H1 (cell line): Measurements from ENCODE around the gene CNOT2. TPM values are rescaled to one million over a fixed set of nuclear protein-coding genes. Genes with fewer than 3 reads are reported as not detected.

ENCODE experiments used
- CTCF ChIA-PET: fragments of 300-600 bp; sonication (Branson Sonifier 250); formaldehyde crosslinking; loops from one replicate; lab custom pipeline; 2021; ENCODE audit not compliant: partially characterized antibody; lab: Charles Lee
- POLR2A ChIA-PET: fragments of 300-600 bp; sonication (Branson Sonifier 250); formaldehyde crosslinking; loops from one replicate; lab custom pipeline; 2021; ENCODE audit warnings: inconsistent platforms; ENCODE audit not compliant: partially characterized antibody; lab: Charles Lee
- DNase-seq, 2 experiments: peaks; one replicate each; pipeline versions ENCODE4 v3.0.0 to v3.0.0-alpha.2; 2010 to 2022; ENCODE audit warnings: low spot score in 2 of 2, low read depth in 1 of 2, mixed read lengths in 1 of 2
- FAIRE-seq: peaks from 2 replicates; lab custom pipeline; 2011; peaks lifted over from hg19 to GRCh38; lab: Jason Lieb, UNC
- H2AFZ ChIP-seq: 2 replicates; pipeline ENCODE4 v1.8.1; 2012; ENCODE audit warnings: low read length, inconsistent platforms
- H2AK5ac ChIP-seq: 2 replicates; pipeline ENCODE4 v1.6.1; 2013; ENCODE audit warnings: low read depth, low read length
- H2BK120ac ChIP-seq: replicated peaks from 2 replicates; pipeline ENCODE3; 2013; ENCODE audit warnings: low read depth, low read length, inconsistent platforms
- H2BK12ac ChIP-seq: 2 replicates; pipeline ENCODE4 v1.6.1; 2013; ENCODE audit warnings: low read depth, low read length
- H2BK15ac ChIP-seq: 2 replicates; pipeline ENCODE4 v1.6.1; 2013; ENCODE audit warnings: low read length
- H2BK20ac ChIP-seq: 2 replicates; pipeline ENCODE4 v1.6.1; 2013; ENCODE audit warnings: low read length
- H2BK5ac ChIP-seq: 2 replicates; pipeline ENCODE4 v1.6.1; 2013; ENCODE audit warnings: low read depth, low read length
- H3K14ac ChIP-seq: 2 replicates; pipeline ENCODE4 v1.6.1; 2013; ENCODE audit warnings: inconsistent platforms; ENCODE audit not compliant: insufficient read length
- H3K18ac ChIP-seq: 2 replicates; pipeline ENCODE4 v1.6.1; 2013; ENCODE audit warnings: low read length; ENCODE audit errors: extremely low read depth
- H3K23ac ChIP-seq: 2 replicates; pipeline ENCODE4 v1.6.1; 2013; ENCODE audit warnings: inconsistent platforms; ENCODE audit not compliant: insufficient read length
- H3K23me2 ChIP-seq: 2 replicates; pipeline ENCODE4 v1.6.1; 2013; ENCODE audit warnings: low read depth, low read length
- H3K27ac ChIP-seq: 2 replicates; pipeline ENCODE4 v1.6.1; 2011; ENCODE audit warnings: low read depth, low read length, inconsistent platforms
- H3K27me3 ChIP-seq, 4 experiments: replicated peaks in 1 of 4; 1 replicate in 1 of 4; 2 replicates in 3 of 4; pipeline versions ENCODE4 v1.6.1 to v1.8.1; 2011 to 2013; ENCODE audit warnings: low read length in 3 of 4, mild to moderate bottlenecking in 3 of 4, inconsistent platforms in 2 of 4, mixed read lengths in 2 of 4, moderate library complexity in 1 of 4; ENCODE audit not compliant: control insufficient read depth in 3 of 4, insufficient read depth in 3 of 4; ENCODE audit errors: extremely low read depth in 1 of 4
- H3K36me3 ChIP-seq, 4 experiments: 2 replicates each; pipeline versions ENCODE4 v1.6.1 to v1.8.1; 2011 to 2013; ENCODE audit warnings: mild to moderate bottlenecking in 4 of 4, low read length in 3 of 4, moderate library complexity in 2 of 4, control low read depth in 1 of 4, inconsistent platforms in 1 of 4; ENCODE audit not compliant: insufficient read depth in 4 of 4, control insufficient read depth in 2 of 4
- H3K4ac ChIP-seq: replicated peaks from 2 replicates; pipeline ENCODE3; 2013; ENCODE audit warnings: low read length, low read depth, mixed read lengths, inconsistent platforms; ENCODE audit not compliant: insufficient read length
- H3K4me1 ChIP-seq, 4 experiments: replicated peaks in 1 of 4; 1 replicate in 1 of 4; 2 replicates in 3 of 4; pipeline versions ENCODE4 v1.6.1 to v1.8.1; 2011 to 2013; ENCODE audit warnings: low read length in 3 of 4, inconsistent platforms in 2 of 4, mixed read lengths in 1 of 4; ENCODE audit not compliant: insufficient read depth in 4 of 4, control insufficient read depth in 3 of 4
- H3K4me2 ChIP-seq, 2 experiments: 2 replicates each; pipeline versions ENCODE4 v1.6.1 to v1.8.1; 2011 to 2013; ENCODE audit warnings: low read depth in 2 of 2, low read length in 2 of 2, control low read depth in 1 of 2, inconsistent platforms in 1 of 2, mild to moderate bottlenecking in 1 of 2; ENCODE audit not compliant: insufficient read depth in 1 of 2
- H3K4me3 ChIP-seq, 4 experiments: fragments of 200-600, 300-600 bp in 1 of 4; sonication (generic), shearing (Covaris generic), sonication (Bioruptor Twin) in 1 of 4; 2 replicates each; pipeline versions ENCODE4 v1.5.1 to v1.8.1; 2011 to 2016; ENCODE audit warnings: low read length in 4 of 4, low read depth in 3 of 4, control low read depth in 2 of 4, inconsistent platforms in 2 of 4, mild to moderate bottlenecking in 2 of 4, mixed read lengths in 1 of 4, moderate library complexity in 1 of 4; ENCODE audit not compliant: insufficient read depth in 2 of 4; ENCODE audit errors: extremely low read depth in 1 of 4
- H3K56ac ChIP-seq: replicated peaks from 2 replicates; pipeline ENCODE3; 2013; ENCODE audit warnings: low read depth, mild to moderate bottlenecking, mixed read lengths, low read length, inconsistent platforms; ENCODE audit not compliant: insufficient read length
- H3K79me1 ChIP-seq: 2 replicates; pipeline ENCODE4 v1.6.1; 2013; ENCODE audit warnings: low read depth, low read length, control low read depth
- H3K79me2 ChIP-seq, 2 experiments: 2 replicates each; pipeline versions ENCODE4 v1.6.1 to v1.8.1; 2012 to 2013; ENCODE audit warnings: low read length in 2 of 2, mild to moderate bottlenecking in 2 of 2, inconsistent platforms in 1 of 2; ENCODE audit not compliant: insufficient read depth in 2 of 2, control insufficient read depth in 1 of 2
- H3K9ac ChIP-seq, 4 experiments: replicated peaks in 1 of 4; 1 replicate in 1 of 4; 2 replicates in 3 of 4; pipeline versions ENCODE4 v1.6.1 to v1.8.1; 2011 to 2013; ENCODE audit warnings: low read depth in 3 of 4, low read length in 3 of 4, control low read depth in 2 of 4, mild to moderate bottlenecking in 2 of 4, moderate library complexity in 2 of 4, inconsistent platforms in 1 of 4; ENCODE audit errors: extremely low read depth in 1 of 4
- H3K9me3 ChIP-seq, 2 experiments: 2 replicates each; pipeline versions ENCODE4 v1.6.1 to v1.8.1; 2012 to 2013; ENCODE audit warnings: mild to moderate bottlenecking in 2 of 2, moderate library complexity in 2 of 2, control low read depth in 1 of 2, inconsistent platforms in 1 of 2, low read depth in 1 of 2, low read length in 1 of 2, mixed read lengths in 1 of 2; ENCODE audit not compliant: insufficient read depth in 2 of 2
- H4K20me1 ChIP-seq, 2 experiments: replicated peaks in 1 of 2; 2 replicates each; pipeline versions ENCODE3 to v1.8.1; 2011 to 2013; ENCODE audit warnings: inconsistent platforms in 2 of 2, low read length in 2 of 2, mild to moderate bottlenecking in 1 of 2; ENCODE audit not compliant: insufficient read depth in 2 of 2, control insufficient read depth in 1 of 2
- H4K5ac ChIP-seq: 2 replicates; pipeline ENCODE4 v1.6.1; 2013; ENCODE audit warnings: low read length, low read depth, mixed read lengths, inconsistent platforms; ENCODE audit not compliant: insufficient read length
- H4K8ac ChIP-seq: 2 replicates; pipeline ENCODE4 v1.8.0; 2013; ENCODE audit warnings: mild to moderate bottlenecking, moderate library complexity, low read length, inconsistent platforms; ENCODE audit not compliant: insufficient read depth; ENCODE audit errors: extremely low read depth
- H4K91ac ChIP-seq: replicated peaks from 2 replicates; pipeline ENCODE3; 2013; ENCODE audit warnings: low read length, mixed read lengths, inconsistent platforms; ENCODE audit not compliant: insufficient read length
- WGBS, 2 experiments: shearing (Covaris generic) in 1 of 2; methylation state at CpG; one replicate each; pipeline versions ENCODE4 v1.1.6 to v1.1.7; 2013 to 2015; ENCODE audit warnings: low lambda C conversion rate in 2 of 2, mixed read lengths in 2 of 2, inconsistent platforms in 1 of 2, low coverage in 1 of 2, missing lambda C conversion rate in 1 of 2; ENCODE audit not compliant: insufficient replicate concordance in 2 of 2, insufficient coverage in 1 of 2, insufficient read length in 1 of 2; ENCODE audit errors: extremely low coverage in 1 of 2, missing lambda C conversion rate in 1 of 2; 5-methylcytosine and 5-hydroxymethylcytosine counted together
- polyA plus RNA-seq, 7 experiments: library from polyadenylated mRNA; depleted of rRNA in 3 of 7; stranded (reverse) in 5 of 7; unstranded in 2 of 7; fragments of >200 nt in 5 of 7; fragments of 200-250 nt in 2 of 7; gene quantifications; 1 replicate in 5 of 7; 2 replicates in 1 of 7; 4 replicates in 1 of 7; pipeline versions ENCODE4 v1.2.1 to v1.2.3, GENCODE V29; 2011 to 2013; ENCODE audit warnings: missing spikeins in 2 of 7, mixed read lengths in 2 of 7
- total RNA-seq: library from RNA; stranded (reverse); fragmentation: NEBNext Ultra II Directional; extraction: Animal tissue kit (Norgen Biotek cat#: 25700); gene quantifications from 2 replicates; pipeline ENCODE4 v1.2.1, GENCODE V29; 2021
- TF ChIP-seq, protein P1 (sequence below): IDR thresholded peaks from 2 replicates; pipeline ENCODE4 v1.6.1; 2011; ENCODE audit warnings: low read length, improper control_type of control experiment

Gene CNOT2
- total and polyA plus RNA-seq, 2 of the 8 experiments (the other 6 are each of a cell fraction or from before 2014, with no cell fraction given): 61.2 to 64.8 TPM

- Histone ChIP-seq H3K4me1 (no peaks in the 10 kb centered on the region; a peak in 2 of 7 replicates), H3K4me3 (no peak overlapping the region), H3K23me2 (no peaks in the 10 kb centered on the region; the same call in 1 of the 2 replicates), H3K27me3 (no peaks in the 10 kb centered on the region), H3K9ac (no peak overlapping the region), H3K79me2 (peaks cover 0 to 69% of the 10 kb centered on the region in 2 experiments; a peak in 2 of 4 replicates), H2BK12ac (no peak overlapping the region), H2AFZ (no peak overlapping the region), H4K5ac (no peak overlapping the region), H3K9me3 (peaks cover 2 to 8% of the 10 kb centered on the region in 2 experiments; a peak in 1 of 4 replicates), H3K79me1 (no peaks in the 10 kb centered on the region), H2BK15ac (no peak overlapping the region), H4K8ac (no peak overlapping the region), H4K20me1 (no peaks in the 10 kb centered on the region), H4K91ac (no peak overlapping the region), H3K27ac (no peak overlapping the region), H3K14ac (no peak overlapping the region), H3K36me3 (peaks cover 0 to 10% (median 1%) of the 10 kb centered on the region in 4 experiments; a peak in 2 of 8 replicates), H3K23ac (no peak overlapping the region), H3K4ac (no peak overlapping the region), H2BK20ac (no peak overlapping the region), H3K18ac (no peak overlapping the region), H2BK5ac (no peak overlapping the region), H2AK5ac (no peak overlapping the region), H2BK120ac (no peak overlapping the region), H3K56ac (no peak overlapping the region), H3K4me2 (no peak overlapping the region)
- DNase-seq (no peak), FAIRE-seq (no peak)
- WGBS, 2 experiments: 93% methylated on average over 5 of the region's 5 CpGs; no CpG with 5 or more reads in 1 of the 2 experiments
- ChIA-PET CTCF (no interaction called here), POLR2A (interaction anchor here (1.7 kb wide), 1 partner anchor 11 kb away, joined by 3 read pairs; no protein-coding TSS in a partner anchor)
- TF ChIP-seq, protein P1, sequence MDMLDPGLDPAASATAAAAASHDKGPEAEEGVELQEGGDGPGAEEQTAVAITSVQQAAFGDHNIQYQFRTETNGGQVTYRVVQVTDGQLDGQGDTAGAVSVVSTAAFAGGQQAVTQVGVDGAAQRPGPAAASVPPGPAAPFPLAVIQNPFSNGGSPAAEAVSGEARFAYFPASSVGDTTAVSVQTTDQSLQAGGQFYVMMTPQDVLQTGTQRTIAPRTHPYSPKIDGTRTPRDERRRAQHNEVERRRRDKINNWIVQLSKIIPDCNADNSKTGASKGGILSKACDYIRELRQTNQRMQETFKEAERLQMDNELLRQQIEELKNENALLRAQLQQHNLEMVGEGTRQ: no peak
Measured at GRCh38 chr12:70305794-70306193, 62.6 kb downstream of the CNOT2 start.
